Hepatocyte (in vitro differentiated cells): ENCODE results near the gene BCAS4. TPM values are rescaled to one million over a fixed set of nuclear protein-coding genes. Genes with fewer than 3 reads are reported as not detected.

Source experiments
- DNase-seq: peaks from one replicate; pipeline ENCODE4 v3.0.0-alpha.2; 2016; ENCODE audit warnings: low spot score
- H2AFZ ChIP-seq: fragments of 200-600 bp; sonication (generic); 2 replicates; pipeline ENCODE4 v1.6.0; 2016; ENCODE audit warnings: antibody characterized with exemption, mild to moderate bottlenecking
- H3K27ac ChIP-seq: fragments of 200-600 bp; sonication (generic); 2 replicates; pipeline ENCODE4 v1.5.1; 2016; ENCODE audit warnings: mild to moderate bottlenecking
- H3K27me3 ChIP-seq: fragments of 200-600 bp; sonication (generic); 2 replicates; pipeline ENCODE4 v1.6.1; 2016
- H3K36me3 ChIP-seq: fragments of 200-600 bp; sonication (generic); replicated peaks from 2 replicates; pipeline ENCODE4 v1.5.1; 2016; ENCODE audit warnings: low read depth; ENCODE audit not compliant: insufficient read depth
- H3K4me1 ChIP-seq: fragments of 200-600 bp; sonication (generic); 2 replicates; pipeline ENCODE4 v1.5.1; 2016; ENCODE audit warnings: mild to moderate bottlenecking, moderate library complexity; ENCODE audit not compliant: insufficient read depth
- H3K4me2 ChIP-seq: fragments of 200-600 bp; sonication (generic); 2 replicates; pipeline ENCODE4 v1.6.0; 2016
- H3K4me3 ChIP-seq: fragments of 200-600 bp; sonication (generic); 2 replicates; pipeline ENCODE4 v1.5.1; 2016; ENCODE audit warnings: mild to moderate bottlenecking
- H3K79me2 ChIP-seq: fragments of 200-600 bp; sonication (generic); 2 replicates; pipeline ENCODE4 v1.6.0; 2017; ENCODE audit warnings: mild to moderate bottlenecking
- H3K9me2 ChIP-seq: fragments of 200-600 bp; sonication (generic); replicated peaks from 2 replicates; pipeline ENCODE4 v1.6.0; 2017; ENCODE audit warnings: mild to moderate bottlenecking; ENCODE audit not compliant: insufficient read depth
- H3K9me3 ChIP-seq: fragments of 200-600 bp; sonication (generic); 2 replicates; pipeline ENCODE4 v1.5.1; 2016; ENCODE audit warnings: low read depth, mild to moderate bottlenecking
- H4K20me1 ChIP-seq: fragments of 200-600 bp; sonication (generic); 2 replicates; pipeline ENCODE4 v1.6.0; 2016; ENCODE audit warnings: mild to moderate bottlenecking; ENCODE audit not compliant: insufficient read depth, poor library complexity, severe bottlenecking
- EZH2 ChIP-seq: fragments of 200-600 bp; sonication (generic); IDR thresholded peaks from 2 replicates; pipeline ENCODE4 v1.6.1; 2016; ENCODE audit warnings: antibody characterized with exemption, mild to moderate bottlenecking, borderline replicate concordance
- EZH2phosphoT487 ChIP-seq: fragments of 200-600 bp; sonication (generic); IDR thresholded peaks from one replicate; pipeline ENCODE4 v1.6.1; 2018; ENCODE audit warnings: antibody characterized with exemption, mild to moderate bottlenecking, low read depth, moderate library complexity; ENCODE audit not compliant: unreplicated experiment, severe bottlenecking
- WGBS: methylation state at CpG from one replicate; pipeline ENCODE4 v1.1.6; 2016; ENCODE audit warnings: low lambda C conversion rate; ENCODE audit errors: missing lambda C conversion rate; 5-methylcytosine and 5-hydroxymethylcytosine counted together
- polyA plus RNA-seq: library from polyadenylated mRNA; unstranded; fragments of >200 nt; fragmentation: Nextera tagmentation; extraction: Ambion mirVana; gene quantifications from 2 replicates; pipeline ENCODE4 v1.2.1, GENCODE V29; 2016
- total RNA-seq: library from RNA; depleted of rRNA; stranded (reverse); fragments of >200 nt; gene quantifications from 2 replicates; pipeline ENCODE4 v1.2.3, GENCODE V29; 2014
- TF ChIP-seq, protein P1 (sequence below): fragments of 200-600 bp; sonication (generic); IDR thresholded peaks from 2 replicates; pipeline ENCODE4 v1.5.1; 2016; ENCODE audit warnings: antibody characterized with exemption, mild to moderate bottlenecking; ENCODE audit not compliant: poor library complexity

Gene BCAS4
- total and polyA plus RNA-seq, 2 experiments from 2014 or later, result 5.6 to 21.6 TPM

DNA sequence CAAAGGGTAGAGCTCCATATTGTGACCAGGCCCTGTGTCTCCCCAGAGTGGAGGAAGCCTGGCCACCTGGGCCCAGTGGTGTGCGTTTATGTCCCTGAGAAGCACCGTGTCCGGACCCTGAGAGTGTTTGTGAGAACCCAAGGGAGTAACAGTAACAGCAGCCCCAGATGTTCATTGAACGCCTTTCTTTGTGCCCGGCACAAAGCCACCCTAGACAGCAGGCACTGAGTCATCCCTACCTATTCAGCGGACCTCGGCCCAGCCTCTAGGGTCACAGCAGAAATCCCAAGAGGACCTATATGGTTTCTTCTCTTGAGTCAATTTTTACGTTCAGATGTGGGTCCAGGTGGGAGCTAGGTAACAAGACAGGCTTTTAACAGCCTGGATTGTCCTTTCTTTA is 24.5 kb downstream of the BCAS4 start:
- Histone ChIP-seq H3K4me1 (peaks cover 13% of the 10 kb centered on the region), H3K9me3 (no peaks in the 10 kb centered on the region), H3K4me3 (no peak overlapping the region), H3K36me3 (no peaks in the 10 kb centered on the region), H2AFZ (no peak overlapping the region), H3K4me2 (no peak overlapping the region), H3K27me3 (no peaks in the 10 kb centered on the region), H3K27ac (no peak overlapping the region), H3K79me2 (no peaks in the 10 kb centered on the region), H4K20me1 (no peaks in the 10 kb centered on the region), H3K9me2 (no peaks in the 10 kb centered on the region)
- TF ChIP-seq EZH2phosphoT487, result no peak
- no peak for TF ChIP-seq EZH2
- TF ChIP-seq, protein P1, sequence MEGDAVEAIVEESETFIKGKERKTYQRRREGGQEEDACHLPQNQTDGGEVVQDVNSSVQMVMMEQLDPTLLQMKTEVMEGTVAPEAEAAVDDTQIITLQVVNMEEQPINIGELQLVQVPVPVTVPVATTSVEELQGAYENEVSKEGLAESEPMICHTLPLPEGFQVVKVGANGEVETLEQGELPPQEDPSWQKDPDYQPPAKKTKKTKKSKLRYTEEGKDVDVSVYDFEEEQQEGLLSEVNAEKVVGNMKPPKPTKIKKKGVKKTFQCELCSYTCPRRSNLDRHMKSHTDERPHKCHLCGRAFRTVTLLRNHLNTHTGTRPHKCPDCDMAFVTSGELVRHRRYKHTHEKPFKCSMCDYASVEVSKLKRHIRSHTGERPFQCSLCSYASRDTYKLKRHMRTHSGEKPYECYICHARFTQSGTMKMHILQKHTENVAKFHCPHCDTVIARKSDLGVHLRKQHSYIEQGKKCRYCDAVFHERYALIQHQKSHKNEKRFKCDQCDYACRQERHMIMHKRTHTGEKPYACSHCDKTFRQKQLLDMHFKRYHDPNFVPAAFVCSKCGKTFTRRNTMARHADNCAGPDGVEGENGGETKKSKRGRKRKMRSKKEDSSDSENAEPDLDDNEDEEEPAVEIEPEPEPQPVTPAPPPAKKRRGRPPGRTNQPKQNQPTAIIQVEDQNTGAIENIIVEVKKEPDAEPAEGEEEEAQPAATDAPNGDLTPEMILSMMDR, result no peak
- DNase-seq, result no peak
- WGBS, result 98% methylated on average over 8 of the region's 8 CpGs

DNA sequence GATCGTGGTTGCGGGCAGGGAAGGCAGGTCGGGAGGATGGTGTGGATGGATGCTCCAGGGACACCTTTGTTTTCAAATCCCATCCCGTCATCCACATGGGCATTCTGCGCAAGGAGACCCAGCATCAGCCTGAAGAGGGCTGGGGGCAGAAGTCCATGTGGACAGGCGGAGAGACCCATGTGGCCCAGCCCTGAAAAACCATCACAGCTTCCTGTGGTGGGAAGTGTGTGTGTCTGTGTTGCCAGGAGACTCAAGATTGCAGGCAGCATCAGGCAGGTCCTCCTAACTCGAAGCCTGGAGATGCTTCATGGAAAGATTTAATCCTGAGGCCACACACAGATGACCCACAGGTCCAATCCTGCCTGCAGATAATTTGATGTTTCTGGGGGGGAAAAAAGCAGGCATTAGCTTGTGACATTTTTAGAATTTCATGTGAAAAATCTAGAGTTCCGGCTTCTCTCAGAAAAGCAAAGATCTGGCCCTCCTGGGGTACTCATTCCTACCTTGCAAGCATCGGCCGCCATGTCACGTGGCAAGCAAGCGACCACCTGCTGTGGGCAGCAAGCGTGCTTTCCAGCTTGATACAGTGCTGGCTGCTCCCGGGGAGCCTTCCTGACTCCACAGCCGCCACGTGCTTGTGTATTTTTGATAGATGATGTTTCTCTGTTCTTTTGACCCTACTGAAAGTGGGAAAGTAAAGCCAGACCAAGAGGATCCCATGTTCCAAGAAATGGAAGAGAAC is 25.8 kb downstream of the BCAS4 start:
- H3K4me2 ChIP-seq, result no peak overlapping the region
- WGBS, result 90% methylated on average over 16 of the region's 16 CpGs
- H4K20me1 ChIP-seq, result no peaks in the 10 kb centered on the region
- no peaks in the 10 kb centered on the region for H3K9me3 ChIP-seq
- no peak for DNase-seq
- no peaks in the 10 kb centered on the region for H3K79me2 ChIP-seq
- H3K4me3 ChIP-seq, result no peak overlapping the region
- TF ChIP-seq, protein P1, result no peak
- TF ChIP-seq EZH2phosphoT487 (no peak), EZH2 (no peak)
- no peaks in the 10 kb centered on the region for H3K27me3 ChIP-seq
- H3K36me3 ChIP-seq, result no peaks in the 10 kb centered on the region
- no peak overlapping the region for H3K27ac ChIP-seq
- no peaks in the 10 kb centered on the region for H3K9me2 ChIP-seq
- no peak overlapping the region for H2AFZ ChIP-seq
- H3K4me1 ChIP-seq, result peaks cover 12% of the 10 kb centered on the region

DNA sequence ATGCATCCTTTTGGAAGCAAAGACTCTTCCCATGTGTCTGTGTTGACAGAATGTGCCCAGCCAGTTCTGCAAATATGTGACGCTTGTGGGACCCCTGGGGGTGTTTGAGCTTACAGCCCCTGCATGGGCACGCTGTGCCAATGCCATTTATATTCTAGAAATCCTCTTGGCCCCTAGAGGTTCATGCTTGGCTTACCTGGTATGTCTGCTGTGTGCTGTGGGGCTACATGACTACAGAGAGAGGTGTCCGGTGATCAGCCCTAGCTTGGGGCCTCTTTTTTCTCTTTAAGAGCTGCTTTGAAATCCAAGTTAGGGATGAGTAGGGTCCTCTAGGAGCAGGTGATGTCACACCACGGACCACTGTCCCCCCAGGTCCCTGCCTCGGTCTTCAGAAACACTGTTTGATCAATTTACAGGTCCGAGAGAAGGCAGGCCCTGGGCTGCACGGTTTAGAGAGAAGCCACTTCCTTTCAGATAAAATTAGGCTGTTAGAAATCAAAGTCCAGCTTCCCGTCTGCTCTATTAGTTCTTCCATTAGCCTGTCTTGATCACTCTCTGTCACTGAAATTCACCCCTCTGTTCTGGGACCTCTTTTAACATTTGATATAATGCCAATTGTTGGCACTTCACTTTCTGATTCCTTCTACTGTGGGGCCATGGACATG is 26.5 kb downstream of the BCAS4 start:
- Histone ChIP-seq H3K9me3 (no peaks in the 10 kb centered on the region), H3K4me2 (no peak overlapping the region), H3K4me3 (no peak overlapping the region), H2AFZ (no peak overlapping the region), H3K36me3 (no peaks in the 10 kb centered on the region), H3K9me2 (no peaks in the 10 kb centered on the region), H3K27me3 (no peaks in the 10 kb centered on the region), H3K27ac (no peak overlapping the region), H3K4me1 (peaks cover 10% of the 10 kb centered on the region), H3K79me2 (no peaks in the 10 kb centered on the region), H4K20me1 (no peaks in the 10 kb centered on the region)
- no peak for TF ChIP-seq EZH2
- TF ChIP-seq EZH2phosphoT487, result no peak
- TF ChIP-seq, protein P1, result no peak
- DNase-seq, result no peak
- 65% methylated on average over 8 of the region's 8 CpGs for WGBS
